Central memory CD4-positive, alpha-beta T cell (primary cell): ENCODE results near the gene C9.
"Not testable (repeated sequence)": the region's sequence is repeated elsewhere in the genome, so short reads cannot be mapped to it uniquely, and the experiment has no call there.

Experiments
- DNase-seq: peaks from one replicate; pipeline ENCODE4 v3.0.0; 2022

The C9 gene

DNA sequence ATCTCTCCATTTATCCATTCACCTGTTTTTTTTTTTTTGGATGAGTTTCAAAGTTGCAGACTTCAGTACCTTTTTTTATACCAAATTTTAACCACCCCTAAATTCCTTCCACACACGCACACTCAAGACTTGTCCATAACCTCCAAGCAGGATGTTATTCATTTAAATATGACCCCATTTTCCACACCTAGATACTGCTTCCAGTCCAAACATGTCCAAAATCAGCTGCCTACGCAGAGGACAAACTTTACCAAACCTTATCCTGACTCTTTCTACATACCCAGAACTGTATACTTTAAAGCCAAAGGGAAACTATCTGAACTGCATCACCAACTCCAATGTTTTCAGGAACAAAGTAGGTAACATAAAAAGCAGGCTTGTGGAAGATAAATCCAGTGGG lies 108.9 kb downstream of the C9 start:
- no peak for DNase-seq

- no peak for DNase-seq
Observed at GRCh38 chr5:39254671-39255070, 109.6 kb downstream of the C9 start.

- no peak for DNase-seq
Observed at GRCh38 chr5:39253196-39253595, 111.1 kb downstream of the C9 start.

DNA sequence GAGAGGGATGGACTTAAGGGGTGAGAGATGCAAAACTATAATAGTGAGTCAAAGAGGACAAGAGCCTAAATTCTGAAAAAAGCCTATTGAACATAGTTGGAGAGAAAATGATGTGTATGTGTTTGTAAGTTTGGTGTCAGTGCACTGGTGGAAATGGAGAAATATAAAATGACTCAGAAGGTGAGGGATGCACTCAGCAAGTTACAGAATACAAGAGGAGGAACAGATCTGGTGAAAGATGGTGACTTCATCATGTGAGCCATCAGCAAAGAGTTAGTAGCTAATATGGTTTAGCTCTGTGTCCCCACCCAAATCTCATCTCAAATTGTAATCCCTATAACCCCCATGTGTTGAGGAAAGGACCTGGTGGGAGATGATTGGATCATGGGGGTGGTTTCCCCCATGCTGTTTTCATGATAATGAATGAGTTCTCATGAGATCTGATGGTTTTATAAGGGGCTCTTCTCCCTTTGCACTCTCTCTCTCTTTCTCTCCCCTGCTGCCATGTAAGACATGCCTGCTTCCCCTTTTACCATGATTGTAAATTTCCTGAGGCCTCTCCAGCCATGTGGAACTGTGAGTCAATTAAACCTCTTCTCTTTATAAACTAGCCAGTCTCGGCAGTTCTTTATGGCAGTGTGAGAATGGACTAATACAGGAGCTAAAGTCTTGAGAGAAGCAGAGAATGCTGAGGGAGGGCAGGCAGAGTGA lies 114.6 kb downstream of the C9 start:
- no peak for DNase-seq

DNA sequence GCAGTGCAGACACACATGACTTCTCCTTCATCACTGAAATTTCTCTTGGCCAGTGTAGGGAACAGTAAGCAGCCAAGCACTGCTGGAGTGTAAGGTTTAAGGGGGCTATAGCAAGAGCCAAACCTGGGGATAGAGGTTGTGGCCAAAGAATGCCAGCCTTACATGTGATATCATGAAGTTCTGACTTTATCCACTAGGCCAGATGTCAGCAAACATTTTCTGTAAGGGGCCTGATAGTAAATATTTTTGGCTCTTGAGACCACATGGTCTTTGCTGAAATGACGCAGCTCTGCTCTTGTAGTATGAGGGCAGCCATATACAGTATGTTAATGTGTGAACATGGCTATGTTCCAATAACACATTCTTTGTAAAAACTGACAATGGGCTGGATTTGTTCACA lies 115.2 kb downstream of the C9 start:
- DNase-seq = no peak

DNA sequence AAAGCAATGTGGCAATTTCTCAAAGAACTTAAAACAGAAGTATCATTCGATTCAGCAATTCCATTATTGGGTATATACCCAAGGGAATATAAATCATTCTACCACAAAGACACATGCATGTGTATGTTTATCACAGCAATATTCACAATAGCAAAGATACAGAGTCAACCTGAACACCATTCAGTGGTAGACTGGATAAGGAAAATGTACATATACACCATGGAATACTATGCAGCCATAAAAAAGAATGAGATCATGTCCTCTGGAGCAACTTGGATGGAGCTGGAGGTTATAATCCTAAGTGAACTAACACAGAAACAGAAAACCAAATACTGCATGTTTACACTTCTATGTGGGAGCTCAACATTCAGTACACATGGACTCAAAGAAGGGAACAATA lies 123.5 kb downstream of the C9 start:
- DNase-seq = no peak

DNA sequence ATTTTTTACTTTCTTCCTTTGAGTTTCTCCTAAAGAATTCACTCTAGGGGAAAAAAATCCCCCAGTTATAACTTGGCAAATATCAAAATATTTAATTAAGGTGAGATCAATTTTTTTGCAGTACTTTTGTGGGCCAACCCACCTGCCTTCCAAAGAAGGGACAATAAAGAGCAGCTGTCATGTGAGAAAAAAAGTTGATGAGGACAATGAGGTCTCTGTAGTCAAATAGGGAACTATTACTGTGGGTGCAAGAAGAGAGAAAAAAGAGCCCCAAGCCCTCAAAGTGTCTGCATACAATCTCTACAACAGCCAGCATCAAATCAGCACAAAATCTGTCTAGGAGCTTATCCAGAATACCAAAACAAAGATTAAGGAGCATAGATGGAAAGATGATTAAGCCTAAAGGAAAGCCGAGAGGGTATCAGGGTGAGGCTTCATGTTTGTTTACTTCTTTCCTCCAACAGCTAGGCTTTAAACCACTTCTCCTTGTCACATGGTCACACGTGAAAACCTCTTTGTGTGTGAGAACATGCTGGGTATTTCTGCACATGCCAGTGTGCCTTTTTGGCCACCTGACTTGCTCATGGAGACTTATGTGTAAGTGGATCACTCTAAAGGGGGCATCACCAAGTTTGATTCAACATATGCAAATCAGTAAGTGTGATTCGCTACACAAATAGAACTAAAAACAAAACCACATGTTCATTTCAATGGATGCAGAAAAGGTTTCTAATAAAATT lies 125.8 kb downstream of the C9 start:
- DNase-seq = no peak

DNA sequence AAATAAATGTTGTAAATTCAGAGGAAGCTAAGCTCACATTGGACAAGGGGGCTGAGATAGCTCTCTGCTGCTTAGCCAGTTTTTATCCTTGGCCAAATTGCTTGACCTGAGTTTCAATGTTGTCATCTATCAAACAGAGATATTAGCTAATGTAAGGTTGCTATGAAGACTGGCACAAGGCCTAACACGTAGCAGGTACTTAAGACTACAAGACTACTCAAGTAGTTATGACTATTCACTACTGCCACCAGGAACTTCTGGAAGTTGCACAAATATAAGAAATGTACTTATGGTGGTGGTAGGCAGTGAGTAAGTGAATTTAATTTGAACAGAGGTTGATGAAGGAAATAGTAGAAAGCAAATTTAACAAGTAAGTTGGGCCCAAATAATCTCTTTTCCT lies 127.6 kb downstream of the C9 start:
- DNase-seq = no peak

- DNase-seq = no peak
Observed at GRCh38 chr5:39235648-39236047, 128.6 kb downstream of the C9 start.

- not testable (repeated sequence) for DNase-seq
Observed at GRCh38 chr5:39234494-39234893, 129.8 kb downstream of the C9 start.
